Epithelial cell of umbilical artery (primary cell): ENCODE data around the gene AGBL2. TPM values are rescaled to one million over a fixed set of nuclear protein-coding genes. Genes with fewer than 3 reads are reported as not detected.

Source experiments
- total RNA-seq: library from RNA; depleted of rRNA; stranded (reverse); fragments of >200 nt; gene quantifications from 2 replicates; pipeline ENCODE4 v1.2.3, GENCODE V29; 2014

The AGBL2 gene, protein sequence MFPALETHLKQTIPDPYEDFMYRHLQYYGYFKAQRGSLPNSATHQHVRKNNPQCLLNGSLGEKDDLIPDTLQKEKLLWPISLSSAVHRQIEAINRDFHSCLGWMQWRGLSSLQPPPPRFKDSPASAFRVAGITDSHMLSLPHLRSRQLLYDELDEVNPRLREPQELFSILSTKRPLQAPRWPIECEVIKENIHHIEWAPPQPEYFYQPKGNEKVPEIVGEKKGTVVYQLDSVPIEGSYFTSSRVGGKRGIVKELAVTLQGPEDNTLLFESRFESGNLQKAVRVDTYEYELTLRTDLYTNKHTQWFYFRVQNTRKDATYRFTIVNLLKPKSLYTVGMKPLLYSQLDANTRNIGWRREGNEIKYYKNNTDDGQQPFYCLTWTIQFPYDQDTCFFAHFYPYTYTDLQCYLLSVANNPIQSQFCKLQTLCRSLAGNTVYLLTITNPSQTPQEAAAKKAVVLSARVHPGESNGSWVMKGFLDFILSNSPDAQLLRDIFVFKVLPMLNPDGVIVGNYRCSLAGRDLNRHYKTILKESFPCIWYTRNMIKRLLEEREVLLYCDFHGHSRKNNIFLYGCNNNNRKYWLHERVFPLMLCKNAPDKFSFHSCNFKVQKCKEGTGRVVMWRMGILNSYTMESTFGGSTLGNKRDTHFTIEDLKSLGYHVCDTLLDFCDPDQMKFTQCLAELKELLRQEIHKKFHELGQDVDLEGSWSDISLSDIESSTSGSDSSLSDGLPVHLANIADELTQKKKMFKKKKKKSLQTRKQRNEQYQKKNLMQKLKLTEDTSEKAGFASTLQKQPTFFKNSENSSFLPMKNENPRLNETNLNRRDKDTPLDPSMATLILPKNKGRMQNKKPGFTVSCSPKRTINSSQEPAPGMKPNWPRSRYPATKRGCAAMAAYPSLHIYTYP
- under 0.01 TPM in 1 of 2 replicates, not detected in the other for total RNA-seq

DNA sequence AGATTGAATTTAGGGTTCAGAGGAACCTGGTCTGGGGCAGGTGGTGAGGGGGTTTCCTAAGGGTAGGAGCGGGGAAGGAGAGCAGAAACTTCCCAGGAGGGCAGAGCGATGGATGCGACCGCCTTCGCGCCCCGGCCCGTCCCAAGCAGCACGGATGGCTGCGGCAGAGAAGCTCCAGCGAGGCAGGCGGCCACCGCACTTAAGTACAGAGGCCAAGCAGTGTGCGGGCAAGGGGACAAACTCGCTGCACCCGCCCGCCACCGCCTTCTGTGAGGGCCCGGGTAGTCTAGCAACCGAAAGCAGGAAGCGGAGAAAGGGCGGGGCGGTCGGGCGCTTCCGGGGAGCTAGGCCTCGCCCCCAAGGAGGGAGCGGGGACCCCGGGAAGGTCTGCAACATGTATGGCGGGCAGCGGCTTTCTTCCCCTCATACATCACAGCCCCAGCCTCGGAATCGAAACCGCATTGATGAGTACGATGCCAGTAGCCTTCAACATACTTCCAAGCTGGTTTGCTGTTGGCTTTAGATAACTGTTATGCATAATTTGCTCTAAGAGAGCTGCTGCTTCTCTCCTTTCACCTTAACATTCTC lies at the start of gene AGBL2:
Gene AGBL2, minus strand, starts transcription at position 288 of the 588 bp plus-strand sequence. CDS start 719 bp downstream, outside the sequence.

DNA sequence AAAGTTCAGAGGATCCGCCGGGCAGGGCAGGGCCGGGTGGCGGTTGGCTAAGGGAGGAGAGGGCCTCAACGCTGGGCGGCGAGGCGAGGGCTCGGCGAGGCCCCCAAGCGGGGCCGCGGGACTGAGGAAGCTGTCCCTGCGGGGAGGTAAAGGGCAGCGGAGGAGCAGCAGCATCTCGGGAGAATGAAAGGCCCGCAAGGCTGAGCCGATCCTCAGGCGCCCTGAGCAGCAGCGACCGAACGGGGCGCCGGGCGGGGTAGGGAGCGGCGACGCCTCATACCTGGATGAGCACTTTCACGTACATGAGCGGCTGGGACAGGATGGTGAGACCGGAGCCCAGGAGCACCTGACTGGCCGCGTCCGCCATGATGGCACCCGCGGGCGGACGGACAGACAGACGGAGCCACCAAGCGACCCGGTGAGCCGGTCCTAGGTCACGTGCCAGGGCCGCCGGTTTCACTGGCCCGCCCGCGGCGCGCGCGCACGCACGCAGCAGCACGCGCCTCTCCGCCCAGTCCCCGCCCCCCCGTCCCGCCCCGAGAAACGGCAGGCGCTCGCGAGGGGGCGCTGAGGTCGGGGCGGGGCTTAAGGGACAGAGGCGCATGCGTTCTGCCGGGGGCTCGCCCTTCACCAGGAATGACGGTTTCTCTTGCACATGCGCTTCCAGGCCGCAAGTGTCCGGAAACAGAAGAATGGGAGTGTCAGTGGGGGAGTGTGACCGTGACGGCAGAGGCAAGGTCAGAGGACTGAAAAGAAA lies 72.9 kb downstream of the AGBL2 start, which contains the start of gene MTCH2:
Gene MTCH2, minus strand, starts transcription at position 461 of the 757 bp plus-strand sequence. Its CDS starts 94 bp downstream, at position 367.

Other genes starting within 250 kb of the AGBL2 start
- 67.6 and 80.9 TPM in 2 replicates for gene CELF1, start 162.2 kb downstream of the AGBL2 start, total RNA-seq
- 99.8 and 110 TPM in 2 replicates for gene PTPMT1, start 149.8 kb downstream of the AGBL2 start, total RNA-seq
- gene KBTBD4, start 136.4 kb downstream of the AGBL2 start, total RNA-seq = 24.2 and 30.5 TPM in 2 replicates
- 93.8 and 109 TPM in 2 replicates for gene NDUFS3, start 136.3 kb downstream of the AGBL2 start, total RNA-seq
- not detected in 2 replicates for gene FAM180B, start 128.7 kb downstream of the AGBL2 start, total RNA-seq
- gene C1QTNF4, start 121.0 kb downstream of the AGBL2 start, total RNA-seq = 0.97 and 1.5 TPM in 2 replicates
- 95.2 and 124 TPM in 2 replicates for gene MTCH2, start 72.8 kb downstream of the AGBL2 start, total RNA-seq
- gene FNBP4, start 52.0 kb upstream of the AGBL2 start, total RNA-seq = 41.6 and 56.7 TPM in 2 replicates
- 27.3 and 30.4 TPM in 2 replicates for gene NUP160, start 133.0 kb upstream of the AGBL2 start, total RNA-seq